Epithelial cell of proximal tubule (primary cell): ENCODE data around the gene MYO9A. TPM values are rescaled to one million over a fixed set of nuclear protein-coding genes. Genes with fewer than 3 reads are reported as not detected.

Experiments
- DNase-seq: peaks from one replicate; pipeline ENCODE4 v3.0.0-alpha.2; 2011; ENCODE audit warnings: low read depth
- H3K4me3 ChIP-seq: 2 replicates; pipeline ENCODE4 v1.5.1; 2011; ENCODE audit warnings: low read depth, mild to moderate bottlenecking, low read length
- CTCF ChIP-seq: conservative IDR thresholded peaks from 2 replicates; pipeline ENCODE4 v1.5.1; 2012; ENCODE audit warnings: low read depth, mild to moderate bottlenecking, low read length
- total RNA-seq: library from RNA; depleted of rRNA; stranded (reverse); fragments of >200 nt; gene quantifications from 2 replicates; pipeline ENCODE4 v1.2.3, GENCODE V29; 2015

The MYO9A gene
- total RNA-seq, 1 donor from 2014 or later = 18.1 TPM

- no peak overlapping the region for H3K4me3 ChIP-seq
- TF ChIP-seq CTCF = no peak
- DNase-seq = no peak
These were observed 197.4 kb downstream of the MYO9A start for GRCh38 chr15:71920573-71920972.

GRCh38 chr15:71916834-71917233 is 201.1 kb downstream of the MYO9A start:
- TF ChIP-seq CTCF = no peak
- DNase-seq = no peak
- H3K4me3 ChIP-seq = no peak overlapping the region

GRCh38 chr15:71914092-71914491 is 203.9 kb downstream of the MYO9A start:
- H3K4me3 ChIP-seq = no peak overlapping the region
- no peak for TF ChIP-seq CTCF
- no peak for DNase-seq

GRCh38 chr15:71899674-71900073 is 218.3 kb downstream of the MYO9A start:
- TF ChIP-seq CTCF = no peak
- DNase-seq = no peak
- H3K4me3 ChIP-seq = no peak overlapping the region

GRCh38 chr15:71893691-71894090 is 224.3 kb downstream of the MYO9A start:
- H3K4me3 ChIP-seq = no peak overlapping the region
- no peak for TF ChIP-seq CTCF
- DNase-seq = no peak

- H3K4me3 ChIP-seq = no peak overlapping the region
- no peak for DNase-seq
- no peak for TF ChIP-seq CTCF
These were observed 225.6 kb downstream of the MYO9A start for GRCh38 chr15:71892335-71892734.

GRCh38 chr15:71891026-71891425 is 226.9 kb downstream of the MYO9A start:
- DNase-seq = no peak
- no peak overlapping the region for H3K4me3 ChIP-seq
- no peak for TF ChIP-seq CTCF
